Lower lobe of right lung (tissue), 2 donors: ENCODE measurements around the gene HS3ST6. TPM values are rescaled to one million over a fixed set of nuclear protein-coding genes. Genes with fewer than 3 reads are reported as not detected.

Source experiments
- ATAC-seq, 2 donors: fragments of 200-7000 bp; cut with Tn5 transposase; one replicate each; pipeline ENCODE4 v1.9.1; 2020 to 2022; ENCODE audit warnings: mild to moderate bottlenecking in 2 of 2, moderate library complexity in 2 of 2
- DNase-seq: peaks from one replicate; pipeline ENCODE4 v3.0.0-alpha.2; 2020
- H3K27ac ChIP-seq: fragments of 200-600 bp; one replicate; pipeline ENCODE4 v1.8.0; 2022
- H3K27me3 ChIP-seq: fragments of 200-600 bp; one replicate; pipeline ENCODE4 v1.8.0; 2022; ENCODE audit warnings: low read depth
- H3K36me3 ChIP-seq: fragments of 200-600 bp; one replicate; pipeline ENCODE4 v1.8.0; 2022; ENCODE audit warnings: mild to moderate bottlenecking
- H3K4me1 ChIP-seq: fragments of 200-600 bp; one replicate; pipeline ENCODE4 v1.8.0; 2022
- H3K4me3 ChIP-seq: fragments of 200-600 bp; one replicate; pipeline ENCODE4 v1.8.0; 2022; ENCODE audit warnings: mild to moderate bottlenecking
- H3K9me3 ChIP-seq: fragments of 200-600 bp; one replicate; pipeline ENCODE4 v1.8.0; 2022
- CTCF ChIP-seq: fragments of 200-600 bp; IDR thresholded peaks from one replicate; pipeline ENCODE4 v1.8.0; 2022; ENCODE audit warnings: antibody characterized with exemption, mild to moderate bottlenecking
- intact Hi-C: fragments of 100-400 bp; cut with DNase I; formaldehyde crosslinking; loops from one replicate; pipeline ENCODE4 v1.11.0; 2022
- total RNA-seq: library from RNA; stranded (reverse); fragmentation: NEBNext Ultra II Directional; extraction: Animal tissue kit (Norgen Biotek cat#: 25700); gene quantifications from one replicate; pipeline ENCODE4 v1.2.1, GENCODE V29; 2021
- donor health status: DM: no; HTN: yes; CAD: no; lungs with severe emphysema.

Gene HS3ST6
- total RNA-seq, 1 donor from 2014 or later = 1.3 TPM

DNA sequence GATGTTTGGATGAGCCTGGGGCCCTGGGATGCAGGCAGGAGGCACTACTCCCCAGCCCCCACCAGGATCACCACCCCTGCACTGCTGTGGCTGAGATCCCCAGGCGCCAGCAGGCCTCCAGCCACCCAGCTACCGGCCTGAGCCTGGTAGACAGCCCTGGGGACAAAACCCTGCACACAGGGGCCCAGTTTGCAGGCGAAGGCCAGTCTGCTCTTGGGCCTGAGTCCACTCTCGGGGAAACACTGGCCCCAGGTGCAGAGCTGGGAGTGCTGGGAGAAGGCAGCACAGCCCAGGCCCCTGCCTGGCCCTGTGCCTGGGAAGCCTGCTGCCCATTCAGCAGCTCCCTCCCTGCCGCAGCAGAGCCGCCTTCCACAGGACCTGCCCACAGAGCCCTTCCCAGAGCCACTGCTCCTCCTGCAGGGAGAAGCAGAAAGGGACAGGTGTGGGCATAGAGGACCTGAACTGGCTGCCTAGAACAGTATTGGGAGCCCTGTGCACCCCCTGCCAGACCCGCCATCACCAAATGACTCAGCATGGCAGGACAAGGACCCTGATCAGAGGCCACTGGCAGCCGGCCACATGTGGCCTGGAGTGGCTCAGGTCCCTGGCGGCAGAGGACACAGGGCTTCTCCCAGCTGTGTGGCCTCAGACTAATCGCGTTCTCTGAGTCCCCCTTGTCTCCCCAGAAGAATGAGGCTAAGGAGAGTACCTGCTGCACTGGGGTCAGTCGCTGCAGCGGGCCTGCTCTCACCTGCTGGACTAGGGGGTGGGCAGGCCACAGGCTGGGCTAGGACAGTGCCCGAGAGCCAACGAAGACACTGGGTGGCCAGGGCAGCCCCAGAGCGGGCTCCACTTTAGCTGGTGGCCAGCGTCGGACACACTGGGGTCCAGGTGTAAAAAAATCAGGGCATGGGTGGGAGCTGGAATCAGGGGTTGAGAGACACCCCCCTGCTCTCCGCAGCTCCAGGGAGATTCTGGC lies 14.1 kb upstream of the HS3ST6 start:
- H3K4me3 ChIP-seq = no peak overlapping the region
- no peak for DNase-seq
- no peak for TF ChIP-seq CTCF
- peaks cover 6% of the 10 kb centered on the region for H3K4me1 ChIP-seq
- intact Hi-C loops = no loop called here
- no peak overlapping the region for H3K27ac ChIP-seq
- peaks cover 8% of the 10 kb centered on the region for H3K27me3 ChIP-seq
- no peak for ATAC-seq
- no peaks in the 10 kb centered on the region for H3K9me3 ChIP-seq
- H3K36me3 ChIP-seq = peaks cover 6% of the 10 kb centered on the region

DNA sequence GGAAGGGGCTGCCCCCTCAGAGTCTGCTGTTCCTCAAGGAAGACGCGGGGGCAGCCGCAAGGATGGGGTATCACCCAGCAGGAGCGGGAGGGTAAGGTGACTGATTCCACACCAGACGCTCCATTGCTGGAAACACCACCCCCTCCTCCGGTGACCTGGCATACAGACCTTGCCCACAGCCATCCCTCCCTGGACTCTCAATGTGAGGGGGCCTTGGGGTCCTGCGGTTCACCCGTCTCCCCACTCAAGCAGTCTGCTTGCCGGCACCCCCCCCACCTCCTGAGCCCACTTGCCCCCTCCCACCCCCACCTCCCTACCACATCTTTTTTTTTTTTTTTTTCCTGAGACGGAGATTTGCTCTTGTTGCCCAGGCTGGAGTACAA lies 12.1 kb upstream of the HS3ST6 start:
- no peak for DNase-seq
- peaks cover 12% of the 10 kb centered on the region for H3K27me3 ChIP-seq

GRCh38 chr16:1929578-1930337 lies 11.5 kb upstream of the HS3ST6 start:
- Histone ChIP-seq H3K36me3 (no peaks in the 10 kb centered on the region), H3K9me3 (no peaks in the 10 kb centered on the region), H3K27me3 (peaks cover 13% of the 10 kb centered on the region), H3K27ac (peak overlapping the region; percentile 80), H3K4me1 (peaks cover 6% of the 10 kb centered on the region), H3K4me3 (peak overlapping the region; percentile 64)
- DNase-seq (peak; percentile 94), ATAC-seq (peak; percentile 97 to 99)
- intact Hi-C loops = no loop called here
- TF ChIP-seq CTCF = peak; percentile 100

More for the DNA sequence above, 12.1 kb upstream of the HS3ST6 start:
- Histone ChIP-seq H3K4me1 (peaks cover 6% of the 10 kb centered on the region), H3K4me3 (no peak overlapping the region), H3K36me3 (no peaks in the 10 kb centered on the region), H3K27ac (no peak overlapping the region), H3K9me3 (no peaks in the 10 kb centered on the region)
- intact Hi-C loops = no loop called here
- ATAC-seq = no peak
- TF ChIP-seq CTCF = no peak

- Histone ChIP-seq H3K9me3 (no peaks in the 10 kb centered on the region), H3K4me1 (peaks cover 6% of the 10 kb centered on the region), H3K4me3 (peak overlapping the region; percentile 64), H3K36me3 (no peaks in the 10 kb centered on the region), H3K27ac (peak overlapping the region; percentile 80), H3K27me3 (peaks cover 13% of the 10 kb centered on the region)
- intact Hi-C loops = no loop called here
- peak; percentile 56 to 65 for ATAC-seq
- TF ChIP-seq CTCF = no peak
- no peak for DNase-seq
Measured at GRCh38 chr16:1929105-1929504, 10.9 kb upstream of the HS3ST6 start.

DNA sequence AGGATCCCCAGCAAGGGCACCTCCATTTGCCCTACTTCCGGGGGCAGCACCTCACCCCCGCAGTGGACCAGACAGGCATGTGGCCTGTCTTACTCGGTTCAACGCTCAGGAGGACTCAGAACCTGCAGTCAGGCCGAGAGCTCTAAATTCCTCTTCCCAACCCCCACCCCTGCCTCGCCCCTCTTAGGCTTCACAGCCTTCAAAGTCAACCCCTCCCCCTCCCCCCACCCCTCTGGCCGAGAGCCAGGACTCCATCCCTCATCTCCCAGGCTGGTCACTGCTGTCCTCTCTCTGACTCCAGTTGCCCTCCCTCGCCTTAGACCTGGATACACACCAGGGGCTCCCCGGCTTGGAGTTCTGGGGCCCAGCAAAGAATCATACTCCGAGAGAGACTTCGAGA lies 8.1 kb upstream of the HS3ST6 start:
- Histone ChIP-seq H3K9me3 (no peaks in the 10 kb centered on the region), H3K27me3 (peaks cover 29% of the 10 kb centered on the region), H3K36me3 (no peaks in the 10 kb centered on the region), H3K4me1 (peaks cover 12% of the 10 kb centered on the region), H3K27ac (no peak overlapping the region), H3K4me3 (no peak overlapping the region)
- no peak for DNase-seq
- no peak for ATAC-seq
- TF ChIP-seq CTCF = no peak
- intact Hi-C loops = no loop called here
